GM10248 (cell line): ENCODE results near the gene HNRNPR.

Source experiments
- CTCF ChIA-PET: fragments of 300-600 bp; sonication (Branson Sonifier 250); formaldehyde crosslinking; extraction: SDS; loops from one replicate; lab custom pipeline; 2021; ENCODE audit warnings: antibody characterized with exemption; lab: Yijun Ruan, JAX
- POLR2A ChIA-PET: fragments of 350-650 bp; sonication (Branson Sonifier 250); formaldehyde crosslinking; extraction: SDS; loops from one replicate; lab custom pipeline; 2020; ENCODE audit warnings: antibody characterized with exemption; lab: Yijun Ruan, JAX
- DNase-seq: peaks from one replicate; pipeline ENCODE4 v3.0.0; 2012; ENCODE audit errors: extremely low spot score
- CTCF ChIP-seq: IDR thresholded peaks from 2 replicates; pipeline ENCODE4 v1.5.1; 2012; ENCODE audit warnings: mild to moderate bottlenecking, low read depth; ENCODE audit errors: extremely low read depth, missing control alignments, control extremely low read depth

The HNRNPR gene

DNA sequence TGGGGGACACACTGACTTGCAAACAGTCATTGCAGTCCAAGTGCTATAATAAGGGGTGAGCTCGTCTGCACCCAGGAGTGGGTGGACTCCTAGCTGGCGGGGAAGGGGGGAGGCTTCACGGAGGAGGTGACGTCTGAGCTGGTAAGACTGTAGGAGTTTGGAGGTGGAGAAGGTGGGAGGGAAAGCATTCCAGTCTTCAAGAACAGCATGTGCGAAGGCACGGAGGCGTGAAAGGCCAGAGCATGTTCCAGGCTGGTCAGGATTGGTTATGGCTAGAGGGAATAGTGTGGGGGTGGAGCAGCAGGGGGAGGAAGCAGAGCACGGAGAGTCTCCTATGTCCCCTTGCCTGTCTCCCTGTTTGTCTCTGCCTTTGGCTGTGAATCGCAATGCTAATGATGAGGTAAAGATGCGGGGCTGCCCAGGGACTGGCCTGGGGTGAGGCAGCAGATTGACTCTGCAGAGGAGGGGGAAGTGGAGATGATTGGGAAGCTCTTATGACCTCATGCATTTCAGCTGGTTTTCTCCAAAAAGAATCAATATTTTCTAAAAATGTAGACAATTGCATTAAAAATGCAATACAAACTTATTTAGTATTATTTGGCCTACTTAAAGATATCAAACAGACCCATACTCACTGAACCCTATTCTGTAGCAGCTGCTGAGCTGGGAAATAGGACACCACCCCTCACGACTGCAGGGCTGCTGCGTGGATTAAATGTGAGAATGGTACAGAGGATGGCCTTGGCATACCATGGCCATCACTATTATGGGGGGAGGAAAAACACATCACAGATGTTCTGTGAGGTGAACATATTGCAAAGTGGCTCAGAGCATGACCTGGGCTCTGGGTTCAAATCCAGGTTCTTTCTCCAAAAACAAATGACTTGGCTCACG, 28.1 kb upstream of the HNRNPR start:
- no peak for TF ChIP-seq CTCF
- CTCF ChIA-PET: interaction anchor here (0.8 kb wide), 1 partner anchor 32 kb away, joined by 3 read pairs; no protein-coding TSS in a partner anchor

GRCh38 chr1:23370709-23371584, 26.9 kb upstream of the HNRNPR start:
- CTCF ChIA-PET: interaction anchor here (1.2 kb wide), 1 partner anchor 14 kb away, joined by 3 read pairs; no protein-coding TSS in a partner anchor
- POLR2A ChIA-PET: no interaction called here
- no peak for DNase-seq
- TF ChIP-seq CTCF: no peak

More for the DNA sequence above, 28.1 kb upstream of the HNRNPR start:
- POLR2A ChIA-PET: no interaction called here
- no peak for DNase-seq

DNA sequence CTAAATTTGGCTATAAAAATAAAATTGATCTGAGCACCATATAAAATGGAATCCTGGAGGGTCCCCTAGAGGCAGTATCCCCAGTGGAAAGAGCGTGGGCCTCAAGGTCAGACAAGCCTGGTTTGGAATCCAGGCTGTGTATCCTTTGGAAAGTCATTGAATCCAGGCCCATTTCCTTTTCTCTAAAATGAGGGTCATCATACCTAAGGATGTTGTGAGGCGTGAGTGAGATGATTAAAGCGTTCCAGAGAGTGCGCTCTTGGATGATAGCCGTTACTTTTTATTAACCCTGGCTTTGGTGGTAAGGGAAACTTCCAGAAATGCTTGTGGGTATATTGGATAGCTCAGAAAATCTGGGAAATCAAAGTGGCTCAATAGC, 26.2 kb upstream of the HNRNPR start:
- DNase-seq: no peak
- ChIA-PET CTCF (interaction anchor here (1.2 kb wide), 1 partner anchor 13 kb away, joined by 3 read pairs; no protein-coding TSS in a partner anchor), POLR2A (no interaction called here)
- TF ChIP-seq CTCF: no peak

- no peak for DNase-seq
- no peak for TF ChIP-seq CTCF
- CTCF ChIA-PET: interaction anchor here (1.2 kb wide), 1 partner anchor 12 kb away, joined by 3 read pairs; no protein-coding TSS in a partner anchor
- POLR2A ChIA-PET: interaction anchor here (1.0 kb wide), 1 partner anchor 25 kb away, joined by 5 read pairs; the partner anchor contains the start of gene HNRNPR
Observed at GRCh38 chr1:23369335-23370013, 25.4 kb upstream of the HNRNPR start, which contains the start of gene ZNF436. Gene ZNF436 (minus strand): TSS chr1:23369836. CDS start chr1:23368005, 1,831 bp downstream.

GRCh38 chr1:23368562-23369334, 24.7 kb upstream of the HNRNPR start:
- TF ChIP-seq CTCF: no peak
- CTCF ChIA-PET: interaction anchor here (0.7 to 1.9 kb wide), 7 partner anchors 11 to 266 kb away, joined by 3 to 10 read pairs (median 4); partner anchors contain the start of gene HNRNPR
- POLR2A ChIA-PET: interaction anchor here (0.8 to 1.7 kb wide), 3 partner anchors 8 to 24 kb away, joined by 4 to 11 read pairs (median 5); partner anchors contain the start of gene HNRNPR
- DNase-seq: peak; percentile 90
